GM19328 (cell line): ENCODE results near the gene MYL9.
A peak's percentile ranks its signal among the peaks of the same experiment; 100 is the strongest.
"Not testable (repeated sequence)": the region's sequence is repeated elsewhere in the genome, so short reads cannot be mapped to it uniquely, and the experiment has no call there.

Experiments used
- ATAC-seq: cut with Tn5 transposase; IDR thresholded peaks from one replicate; pipeline ENCODE4 v1.9.1; 2021; ENCODE audit warnings: mild to moderate bottlenecking, moderate library complexity; ENCODE audit not compliant: unreplicated experiment

MYL9 gene

DNA sequence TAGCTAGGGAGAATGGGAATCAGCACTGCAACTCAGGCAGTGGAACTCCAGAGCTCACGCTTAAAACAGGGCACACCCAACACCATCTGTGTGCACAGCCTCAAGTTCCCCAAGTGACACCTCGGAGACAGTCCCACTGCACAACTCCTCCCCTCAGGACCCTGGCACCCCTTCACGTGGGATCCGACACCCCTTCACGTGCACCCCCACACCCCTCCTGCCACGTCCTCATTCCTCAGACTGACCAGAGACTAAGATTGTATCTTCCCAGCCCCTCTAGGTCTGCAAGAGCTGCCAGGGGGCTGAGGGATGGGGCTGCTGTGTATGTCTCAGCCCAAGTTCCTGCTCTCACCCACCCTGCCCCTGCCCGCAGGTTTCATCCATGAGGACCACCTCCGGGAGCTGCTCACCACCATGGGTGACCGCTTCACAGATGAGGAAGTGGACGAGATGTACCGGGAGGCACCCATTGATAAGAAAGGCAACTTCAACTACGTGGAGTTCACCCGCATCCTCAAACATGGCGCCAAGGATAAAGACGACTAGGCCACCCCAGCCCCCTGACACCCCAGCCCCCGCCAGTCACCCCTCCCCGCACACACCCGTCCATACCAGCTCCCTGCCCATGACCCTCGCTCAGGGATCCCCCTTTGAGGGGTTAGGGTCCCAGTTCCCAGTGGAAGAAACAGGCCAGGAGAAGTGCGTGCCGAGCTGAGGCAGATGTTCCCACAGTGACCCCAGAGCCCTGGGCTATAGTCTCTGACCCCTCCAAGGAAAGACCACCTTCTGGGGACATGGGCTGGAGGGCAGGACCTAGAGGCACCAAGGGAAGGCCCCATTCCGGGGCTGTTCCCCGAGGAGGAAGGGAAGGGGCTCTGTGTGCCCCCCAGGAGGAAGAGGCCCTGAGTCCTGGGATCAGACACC, 7.6 kb downstream of the MYL9 start:
- ATAC-seq = no peak

DNA sequence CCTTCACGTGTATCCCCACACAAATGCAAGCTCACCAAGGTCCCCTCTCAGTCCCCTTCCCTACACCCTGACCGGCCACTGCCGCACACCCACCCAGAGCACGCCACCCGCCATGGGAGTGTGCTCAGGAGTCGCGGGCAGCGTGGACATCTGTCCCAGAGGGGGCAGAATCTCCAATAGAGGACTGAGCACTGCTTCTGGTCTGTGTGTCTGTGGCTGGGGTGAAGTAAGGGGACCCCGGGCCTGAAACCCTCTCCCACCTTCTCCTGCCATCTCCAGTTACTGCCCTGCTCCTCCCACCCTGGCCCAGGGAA, 8.3 kb downstream of the MYL9 start:
- no peak for ATAC-seq

DNA sequence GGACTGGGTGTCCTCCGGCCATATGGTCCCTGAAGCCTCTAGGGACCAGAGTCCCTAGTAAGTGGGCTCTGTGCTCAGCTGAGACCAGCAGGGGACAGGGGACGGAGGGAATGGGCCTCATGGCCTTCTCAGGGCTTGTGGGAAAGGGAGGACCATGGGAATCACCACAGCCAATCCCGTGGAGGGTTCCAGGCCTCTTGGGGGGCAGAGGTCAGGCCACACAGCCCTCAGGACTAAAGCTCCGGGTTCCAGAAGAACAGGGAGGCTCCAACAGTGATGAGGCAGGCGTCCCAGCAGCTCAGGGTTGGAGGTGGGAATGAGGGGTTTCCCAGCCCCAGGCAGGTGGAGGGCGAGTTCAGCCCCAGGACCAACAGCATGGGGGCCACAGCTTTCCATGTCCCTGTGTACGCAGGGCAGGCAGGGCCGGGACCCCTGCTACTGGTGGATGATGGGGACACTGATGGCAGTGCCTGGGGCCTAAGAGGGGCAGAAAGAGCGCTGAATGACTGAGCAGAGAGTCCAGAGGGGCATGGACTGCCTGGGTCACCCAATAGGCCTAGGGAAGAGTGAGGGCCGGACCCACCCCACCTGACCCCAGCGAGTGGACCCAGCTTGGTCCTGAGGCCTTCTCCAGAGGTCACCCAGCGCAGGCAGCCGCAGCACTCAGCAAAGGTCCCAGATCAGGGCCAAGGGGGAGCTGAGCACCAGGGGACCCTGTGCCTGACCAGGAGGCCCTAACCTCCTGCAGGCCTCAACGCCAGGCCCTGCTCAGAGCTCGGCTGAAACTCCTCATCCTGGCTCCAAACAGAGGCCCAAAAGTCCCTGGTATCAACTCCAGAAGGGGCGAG, 8.8 kb downstream of the MYL9 start:
- ATAC-seq = no peak

DNA sequence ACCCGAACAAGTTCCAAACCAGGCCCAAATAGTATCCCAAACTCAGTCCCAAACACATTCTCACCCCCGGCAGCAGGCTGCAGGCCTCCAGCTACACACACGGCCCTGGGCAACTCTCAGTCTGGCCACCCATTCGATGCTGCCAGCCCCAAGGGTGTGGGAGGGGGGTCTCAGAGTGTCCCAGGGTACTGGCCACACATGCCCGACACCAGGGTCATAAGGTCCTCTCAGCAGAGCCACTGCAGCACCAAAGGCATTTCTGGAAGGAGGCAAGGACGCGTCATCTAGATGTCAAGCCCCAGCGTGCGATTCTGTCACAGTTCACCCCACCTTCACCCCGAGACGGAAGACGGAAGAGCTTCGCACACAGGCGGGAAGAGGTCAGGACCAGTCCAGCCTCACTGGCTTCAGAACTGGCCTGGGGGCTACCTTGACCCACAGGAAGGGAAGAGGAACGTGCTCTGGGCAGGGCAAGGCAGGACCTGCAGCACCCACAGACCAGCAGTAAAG, 9.5 kb downstream of the MYL9 start:
- no peak for ATAC-seq

DNA sequence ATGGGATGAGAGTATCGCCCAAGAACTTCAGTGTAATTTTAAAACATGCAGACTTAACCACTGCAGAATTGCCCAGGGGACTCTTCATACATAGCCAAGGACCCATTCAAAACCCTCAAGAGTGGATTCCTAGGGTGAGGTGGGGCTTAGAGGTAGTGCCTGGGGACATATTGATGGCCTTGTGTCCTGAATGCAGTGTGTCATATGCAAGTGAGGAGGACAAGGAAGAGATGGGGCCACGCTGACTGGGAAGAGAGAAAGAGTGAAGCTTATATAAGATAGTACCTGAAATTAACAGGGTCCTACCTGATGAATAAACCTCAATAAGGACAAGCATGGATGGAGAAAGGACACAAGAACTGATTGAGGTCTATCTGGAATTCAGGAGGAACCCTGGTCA, 13.9 kb downstream of the MYL9 start:
- no peak for ATAC-seq

DNA sequence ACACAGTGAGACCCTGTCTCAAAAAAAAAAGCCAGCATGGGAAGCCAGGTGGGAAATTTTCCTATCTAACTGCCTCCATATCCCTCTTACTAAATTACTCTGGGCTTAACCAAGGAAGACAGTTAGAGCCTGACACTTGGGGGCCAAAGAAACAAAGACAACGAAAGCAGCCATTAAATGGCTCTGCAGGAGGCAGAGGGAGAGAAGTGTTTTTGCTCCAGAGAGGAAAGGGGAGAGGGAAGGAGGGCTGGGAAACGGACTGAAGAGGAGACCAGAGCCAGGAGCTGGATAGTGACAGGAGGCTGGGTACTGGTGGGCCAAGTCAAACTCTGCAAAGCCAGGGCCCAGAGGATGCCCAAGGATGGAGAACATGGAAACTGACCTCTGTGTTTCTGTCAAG, 21.4 kb downstream of the MYL9 start:
- ATAC-seq = no peak

DNA sequence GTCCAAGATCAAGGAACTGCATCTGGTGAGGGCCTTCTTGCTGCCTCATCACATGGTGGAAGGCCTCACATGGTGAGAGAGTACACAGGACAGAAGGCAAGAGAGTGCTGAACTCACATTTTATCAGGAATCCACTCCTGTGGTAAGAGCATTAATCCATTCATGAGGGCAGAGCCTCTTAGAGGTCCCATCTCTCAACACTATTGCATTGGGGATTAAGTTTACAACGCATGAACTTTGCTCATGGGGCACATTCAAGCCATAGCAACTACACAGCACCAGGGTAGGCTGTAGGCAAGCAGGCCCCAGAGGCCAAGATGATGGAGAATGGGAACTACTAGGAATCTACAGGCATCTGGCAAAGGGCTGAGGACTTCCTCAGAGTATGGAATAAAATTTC, 22.1 kb downstream of the MYL9 start:
- no peak for ATAC-seq

DNA sequence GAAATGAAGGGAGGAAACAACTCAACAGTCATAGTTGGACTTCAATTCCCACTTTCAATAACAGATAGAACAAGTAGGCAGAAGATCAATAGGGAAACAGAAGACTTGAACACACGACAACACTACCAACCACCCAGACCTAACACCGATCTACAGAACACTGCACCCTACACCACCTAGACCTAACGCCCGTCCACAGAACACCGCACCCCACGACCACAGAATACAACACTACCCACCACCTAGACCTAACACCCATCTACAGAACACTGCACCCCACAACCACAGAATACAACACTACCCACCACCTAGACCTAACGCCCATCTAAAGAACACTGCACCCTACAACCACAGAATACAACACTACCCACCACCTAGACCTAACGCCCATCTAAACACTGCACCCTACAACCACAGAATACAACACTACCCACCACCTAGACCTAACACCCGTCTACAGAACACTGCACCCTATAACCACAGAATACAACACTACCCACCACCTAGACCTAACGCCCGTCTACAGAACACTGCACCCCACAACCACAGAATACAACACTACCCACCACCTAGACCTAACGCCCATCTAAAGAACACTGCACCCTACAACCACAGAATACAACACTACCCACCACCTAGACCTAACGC, 22.9 kb downstream of the MYL9 start:
- ATAC-seq = not testable (repeated sequence)

DNA sequence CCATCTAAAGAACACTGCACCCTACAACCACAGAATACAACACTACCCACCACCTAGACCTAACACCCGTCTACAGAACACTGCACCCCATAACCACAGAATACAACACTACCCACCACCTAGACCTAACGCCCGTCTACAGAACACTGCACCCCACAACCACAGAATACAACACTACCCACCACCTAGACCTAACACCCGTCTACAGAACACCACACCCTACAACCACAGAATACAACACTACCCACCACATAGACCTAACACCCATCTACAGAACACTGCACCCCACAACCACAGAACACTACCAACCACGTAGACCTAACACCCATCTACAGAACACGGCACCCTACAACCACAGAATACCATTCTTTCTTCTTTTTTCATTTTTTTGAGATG, 23.4 kb downstream of the MYL9 start:
- ATAC-seq = not testable (repeated sequence)

DNA sequence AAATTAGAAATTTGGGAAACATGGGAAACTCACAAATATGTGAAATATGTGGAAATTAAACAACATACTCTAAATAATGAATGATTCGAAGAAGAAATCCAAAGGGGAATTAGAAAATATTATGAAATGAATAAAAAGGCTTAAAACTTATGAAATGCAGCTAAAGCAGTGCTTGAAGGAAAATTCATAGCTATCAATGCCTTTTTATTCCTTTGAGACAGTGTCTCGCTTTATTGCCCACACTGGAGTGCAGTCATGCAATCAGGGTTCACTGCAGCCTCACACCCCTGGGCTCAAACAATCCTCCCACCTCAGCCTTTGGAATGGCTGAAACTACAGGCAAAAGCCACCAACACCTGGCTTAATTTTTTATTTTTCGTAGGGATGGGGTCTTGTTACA, 24.2 kb downstream of the MYL9 start:
- ATAC-seq = no peak

DNA sequence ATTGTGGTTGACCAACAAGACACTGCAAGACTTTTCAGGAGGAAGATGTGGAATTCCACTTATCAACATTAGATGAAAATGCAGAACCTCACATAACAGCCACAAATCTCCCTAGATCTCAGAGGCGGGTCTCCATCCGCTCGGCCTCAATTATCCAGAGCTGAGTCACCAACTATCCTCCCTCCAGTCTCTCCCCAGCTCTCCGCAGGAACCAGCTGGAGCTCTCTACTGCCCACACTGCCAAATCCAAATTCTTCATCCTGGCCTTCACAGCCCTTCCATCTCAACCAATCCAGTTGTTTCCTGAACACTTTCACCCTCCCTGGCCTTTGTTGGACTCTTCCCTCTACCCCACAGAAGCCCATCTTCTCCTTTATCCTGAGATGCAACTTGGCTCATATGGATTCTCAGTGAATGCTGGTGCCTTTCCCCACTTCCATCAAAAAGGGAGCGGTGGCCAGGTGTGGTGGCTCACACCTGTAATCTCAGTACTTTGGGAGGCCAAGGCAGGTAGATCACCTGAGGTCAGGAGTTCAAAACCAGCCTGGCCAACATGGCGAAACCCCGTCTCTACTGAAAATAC, 28.6 kb downstream of the MYL9 start:
- no peak for ATAC-seq

DNA sequence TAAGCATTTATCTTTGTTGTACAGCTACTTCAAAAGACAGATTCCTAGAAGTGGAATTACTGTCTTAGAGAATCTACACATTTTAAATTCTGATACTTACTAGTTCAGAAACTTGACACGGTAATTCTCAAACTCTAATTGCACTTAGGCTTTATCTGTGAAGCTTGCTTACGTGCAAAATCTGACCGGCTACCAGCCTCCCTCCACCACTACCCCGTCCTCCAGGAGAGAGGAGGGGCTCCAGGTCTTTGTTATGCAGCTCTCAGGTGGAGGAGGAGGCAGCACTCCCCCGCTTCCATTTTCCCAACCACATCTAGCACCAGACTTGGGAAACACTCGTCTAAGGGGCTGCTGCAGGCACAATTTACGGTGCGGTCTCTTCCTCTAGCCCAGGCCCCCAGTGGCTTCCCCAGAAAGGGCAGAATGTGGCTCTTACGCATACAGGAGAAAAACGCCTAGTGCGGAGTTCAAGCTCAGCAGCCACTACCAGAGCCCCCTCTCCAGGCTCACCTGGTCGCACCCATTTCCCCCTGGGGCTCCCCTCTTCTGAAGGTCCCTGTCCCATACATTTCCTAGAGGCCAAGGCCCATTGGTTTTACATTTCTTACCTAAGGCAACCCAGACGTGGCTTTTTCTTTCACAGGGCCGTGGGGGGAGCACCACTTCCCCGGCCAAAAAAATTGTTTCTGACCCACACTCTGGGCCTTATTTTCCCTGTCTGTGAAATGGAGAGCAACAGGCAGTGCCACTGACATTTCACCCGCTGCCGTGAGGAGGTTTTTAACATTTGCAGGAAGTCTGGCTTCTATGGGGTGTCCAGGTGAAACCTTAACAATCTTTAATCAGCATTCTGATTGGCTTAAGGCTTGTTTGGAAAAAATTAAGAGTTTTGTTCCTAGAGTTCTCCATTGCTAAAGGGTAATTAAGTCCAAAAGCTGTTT, 30.5 kb downstream of the MYL9 start:
- no peak for ATAC-seq

DNA sequence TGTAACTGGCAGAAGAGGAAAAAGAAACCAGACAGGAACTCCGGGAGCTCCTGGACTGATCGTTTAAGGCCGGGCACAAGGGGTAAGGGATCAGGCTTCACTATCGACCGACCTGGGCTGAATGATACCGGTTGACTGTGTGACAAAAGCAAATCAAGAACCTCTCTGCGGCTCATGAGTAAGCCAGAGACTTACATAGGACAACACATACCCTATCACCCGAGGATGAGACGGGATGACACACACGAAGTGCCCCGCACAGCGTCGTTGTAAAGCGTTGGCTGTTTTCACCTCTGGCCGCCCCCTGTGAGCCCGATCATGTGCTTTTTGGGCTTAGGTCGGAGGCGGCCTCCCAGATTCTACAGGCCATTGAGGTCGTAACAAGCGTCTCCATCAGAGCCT, 31.4 kb downstream of the MYL9 start:
- ATAC-seq = peak; percentile 2

DNA sequence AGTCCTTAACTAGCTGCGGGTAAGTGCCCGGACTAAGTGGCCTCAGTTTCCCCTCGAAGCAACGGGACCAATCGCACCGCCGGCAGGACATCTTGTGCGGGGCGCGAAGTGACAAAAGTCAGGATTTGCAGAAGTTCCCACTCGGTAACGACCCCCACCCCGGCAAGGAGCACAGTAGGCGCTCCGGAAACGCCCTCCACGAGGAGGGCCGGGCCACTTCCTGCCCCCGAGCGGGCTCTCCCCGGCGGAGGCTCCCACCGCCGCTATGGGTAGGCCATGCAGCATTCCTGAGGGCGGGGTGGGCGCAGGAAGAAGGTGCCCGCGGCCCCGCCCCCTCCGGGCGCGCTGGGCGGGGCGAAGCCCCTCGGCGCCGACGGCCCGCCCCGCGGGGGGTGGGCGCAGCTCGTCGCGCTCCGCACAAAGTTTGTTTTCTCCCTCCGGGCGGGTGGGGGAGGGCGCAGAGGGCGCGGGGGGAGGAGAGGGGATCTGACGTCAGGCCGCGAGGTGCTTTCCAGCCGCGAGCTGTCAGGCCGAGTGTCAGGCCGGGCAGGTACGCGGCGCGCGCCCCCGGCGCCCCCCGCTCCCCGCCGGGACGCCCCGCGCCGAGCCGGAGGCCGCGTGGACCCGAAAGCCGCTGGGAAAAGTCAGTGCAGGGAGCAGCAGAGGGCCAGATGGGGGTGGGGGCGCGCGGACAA, 31.9 kb downstream of the MYL9 start, which contains the start of gene TGIF2:
TGIF2 (plus strand) TSS at position 495 of the 695 bp plus-strand sequence. CDS start 5,178 bp downstream, outside the sequence.
- peak; percentile 61 for ATAC-seq

DNA sequence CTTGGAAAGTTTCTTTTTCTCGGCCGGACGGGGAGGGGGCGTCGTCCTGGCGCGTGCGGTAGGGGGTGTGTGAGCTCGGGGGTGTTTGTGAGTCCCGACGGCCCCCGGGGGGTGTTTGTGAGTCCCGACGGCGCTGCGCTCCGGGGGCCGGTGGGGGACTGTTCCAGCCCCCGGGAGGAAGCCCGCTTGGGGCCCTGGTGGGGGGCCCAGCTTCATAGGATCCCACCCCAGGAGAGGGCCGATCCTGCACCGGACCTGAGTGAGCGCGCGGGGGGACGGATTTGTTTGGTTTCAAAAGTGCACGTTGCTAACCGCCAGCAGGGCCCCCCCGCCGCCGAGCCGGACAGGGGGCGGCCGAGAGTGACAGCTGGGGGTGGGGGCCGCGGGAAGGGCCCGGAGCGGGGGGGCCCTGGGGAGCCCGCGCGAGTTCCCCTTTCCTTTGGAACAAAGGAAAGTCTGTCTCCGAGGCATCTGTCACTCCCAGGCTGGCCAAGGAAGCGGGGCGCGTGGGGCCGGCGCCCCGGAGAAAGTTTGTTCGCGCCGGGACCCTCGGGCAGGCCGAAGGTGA, 32.6 kb downstream of the MYL9 start:
- no peak for ATAC-seq

DNA sequence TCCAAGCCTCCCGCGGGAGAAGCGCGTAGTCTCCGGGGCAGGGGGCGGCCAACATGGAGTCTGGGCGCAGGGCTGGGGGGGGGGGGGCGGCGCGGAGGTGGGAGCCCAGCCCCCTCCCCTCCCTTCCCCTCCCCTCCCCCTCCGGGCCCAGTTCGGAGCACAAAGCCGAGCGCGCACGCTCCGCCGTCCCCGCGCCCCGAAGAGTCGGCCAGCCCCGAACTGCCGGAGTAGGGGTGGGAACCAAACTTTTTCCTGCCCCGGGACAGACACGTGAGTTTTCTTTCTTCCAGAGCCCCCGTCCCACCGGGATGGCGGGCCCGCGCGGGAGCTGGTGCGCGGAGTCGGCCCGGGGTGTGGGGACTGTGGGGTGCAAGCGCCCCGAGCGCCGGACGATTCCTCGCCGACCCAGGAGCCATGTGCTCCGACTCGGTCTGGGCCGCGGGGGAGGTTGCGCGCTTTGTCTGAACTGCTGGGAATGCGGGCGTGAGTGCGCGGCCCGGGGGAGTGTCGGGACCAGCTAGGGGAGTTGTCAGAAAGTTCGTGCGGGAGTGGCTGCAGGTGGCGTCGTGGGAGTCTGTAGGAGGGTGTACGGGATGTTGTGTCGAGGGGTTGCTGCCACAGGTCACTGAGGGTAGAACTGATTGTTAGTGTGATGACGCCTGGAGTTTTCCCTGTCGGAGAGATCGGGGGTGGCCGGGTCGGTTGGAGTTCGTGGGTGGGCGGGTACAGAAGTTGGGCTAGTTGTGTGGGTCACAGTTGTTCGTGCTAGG, 33.2 kb downstream of the MYL9 start:
- ATAC-seq = no peak

DNA sequence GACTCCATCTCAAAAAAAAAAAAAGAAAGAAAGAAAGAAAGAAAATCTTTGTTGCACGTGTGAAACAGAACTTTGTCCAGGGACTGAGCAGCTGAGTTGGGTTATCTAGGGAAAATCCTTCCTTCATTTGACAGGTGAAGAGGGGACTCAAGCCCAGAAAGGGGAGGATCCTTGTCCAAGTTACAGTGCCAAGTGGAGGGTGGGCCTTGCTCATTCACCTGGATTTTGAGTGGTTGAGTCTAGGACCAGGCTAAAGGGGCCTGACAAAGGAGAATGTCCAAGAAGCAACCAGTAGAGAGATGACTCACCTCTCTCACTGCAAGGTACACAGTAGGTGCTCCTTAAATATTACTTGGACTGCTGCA, 34.7 kb downstream of the MYL9 start:
- ATAC-seq = no peak

DNA sequence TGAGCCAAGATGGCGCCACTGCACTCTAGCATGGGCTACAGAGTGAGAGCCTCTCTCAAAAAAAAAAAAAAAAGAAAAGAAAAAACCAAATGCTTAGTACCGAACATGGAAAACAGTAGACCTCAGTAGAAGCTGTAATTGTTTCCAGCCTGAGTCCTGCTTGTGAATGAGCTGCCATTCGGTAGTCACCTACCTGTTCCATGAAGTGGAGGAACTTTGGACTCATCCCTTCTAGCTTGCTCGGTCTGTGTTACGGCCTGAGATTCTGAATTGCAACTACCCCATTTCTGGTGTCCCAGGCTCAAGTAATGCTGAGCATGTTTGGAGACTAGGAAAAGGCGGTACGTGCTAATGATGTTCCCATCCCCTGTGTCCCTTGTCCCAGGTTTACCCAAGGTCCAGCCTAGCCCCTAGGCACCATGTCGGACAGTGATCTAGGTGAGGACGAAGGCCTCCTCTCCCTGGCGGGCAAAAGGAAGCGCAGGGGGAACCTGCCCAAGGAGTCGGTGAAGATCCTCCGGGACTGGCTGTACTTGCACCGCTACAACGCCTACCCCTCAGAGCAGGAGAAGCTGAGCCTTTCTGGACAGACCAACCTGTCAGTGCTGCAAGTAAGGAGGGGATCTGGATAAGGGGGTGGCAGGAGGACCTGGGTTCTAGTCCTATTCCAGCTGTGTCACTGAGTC, 37.2 kb downstream of the MYL9 start:
- ATAC-seq = no peak
